ENCODE data around the gene EPHA4.

DNA sequence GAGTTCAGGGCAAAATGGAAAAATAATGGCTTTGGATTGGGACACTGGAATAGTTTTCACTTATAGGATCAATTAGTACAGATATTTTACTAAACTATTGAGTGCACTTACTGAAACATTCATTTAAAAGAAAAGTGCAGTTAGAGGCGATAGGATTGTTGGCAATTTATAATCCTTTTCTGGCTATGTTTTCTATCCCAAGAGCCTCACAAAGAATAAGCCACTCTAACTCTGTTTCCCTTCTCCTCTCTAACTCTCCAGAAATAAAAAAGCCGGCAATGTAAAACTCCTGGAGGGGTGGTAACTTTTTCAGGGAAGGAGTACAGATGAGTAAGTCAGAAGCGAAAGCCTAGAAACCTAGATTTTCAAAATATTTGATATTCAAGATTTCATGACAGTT is 91.3 kb downstream of the EPHA4 start:
- TF ChIP-seq, protein P1, sequence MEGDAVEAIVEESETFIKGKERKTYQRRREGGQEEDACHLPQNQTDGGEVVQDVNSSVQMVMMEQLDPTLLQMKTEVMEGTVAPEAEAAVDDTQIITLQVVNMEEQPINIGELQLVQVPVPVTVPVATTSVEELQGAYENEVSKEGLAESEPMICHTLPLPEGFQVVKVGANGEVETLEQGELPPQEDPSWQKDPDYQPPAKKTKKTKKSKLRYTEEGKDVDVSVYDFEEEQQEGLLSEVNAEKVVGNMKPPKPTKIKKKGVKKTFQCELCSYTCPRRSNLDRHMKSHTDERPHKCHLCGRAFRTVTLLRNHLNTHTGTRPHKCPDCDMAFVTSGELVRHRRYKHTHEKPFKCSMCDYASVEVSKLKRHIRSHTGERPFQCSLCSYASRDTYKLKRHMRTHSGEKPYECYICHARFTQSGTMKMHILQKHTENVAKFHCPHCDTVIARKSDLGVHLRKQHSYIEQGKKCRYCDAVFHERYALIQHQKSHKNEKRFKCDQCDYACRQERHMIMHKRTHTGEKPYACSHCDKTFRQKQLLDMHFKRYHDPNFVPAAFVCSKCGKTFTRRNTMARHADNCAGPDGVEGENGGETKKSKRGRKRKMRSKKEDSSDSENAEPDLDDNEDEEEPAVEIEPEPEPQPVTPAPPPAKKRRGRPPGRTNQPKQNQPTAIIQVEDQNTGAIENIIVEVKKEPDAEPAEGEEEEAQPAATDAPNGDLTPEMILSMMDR (conservative IDR thresholded peaks at IDR 0.05; ENCODE audit: low read length), result no peak
- no peak for TF ChIP-seq EZH2phosphoT487 (IDR thresholded peaks at IDR 0.05; ENCODE audit: borderline replicate concordance)

All from Loucy (cell line).